Measurements from ENCODE around the gene CRACR2B. TPM values are rescaled to one million over a fixed set of nuclear protein-coding genes. Genes with fewer than 3 reads are reported as not detected.

Gene CRACR2B
- total and polyA plus RNA-seq, 10 of the 15 experiments (the other 5 are each of a cell fraction or from before 2014, with no cell fraction given), result 0.10 to 33.7 (median 12.7) TPM

GRCh38 chr11:875203-875602, 47.5 kb downstream of the CRACR2B start:
- intact Hi-C loops (cut with micrococcal nuclease; ENCODE audit: unreplicated experiment) (no loop called here), in situ Hi-C loops (cut with MboI) (no loop called here)
- BruUV-seq (replicated peaks), result no TSS peak
- TF ChIP-seq MXI1 (IDR thresholded peaks at IDR 0.05; ENCODE audit: low read depth, low read length) (no peak), CBX3 (IDR thresholded peaks at IDR 0.05; ENCODE audit: borderline replicate concordance, low read depth) (no peak), TCF12 (IDR thresholded peaks at IDR 0.05; ENCODE audit: low read depth, low read length) (no peak), ZZZ3 (IDR thresholded peaks at IDR 0.05; ENCODE audit: control insufficient read depth, insufficient read length, low read depth) (no peak)
- H3K4me3 ChIP-seq, result no peak overlapping the region
- CTCF ChIA-PET, result no interaction called here
- DNase-seq (ENCODE audit: low read depth, low spot score) (no peak), ATAC-seq (no peak), FAIRE-seq (no peak)
- no peaks in the 10 kb centered on the region for H3K79me2 ChIP-seq (ENCODE audit: control insufficient read depth, insufficient read depth, low read length)
- H4K20me1 ChIP-seq (ENCODE audit: control insufficient read depth, insufficient read depth), result no peaks in the 10 kb centered on the region
- SMC1A ChIA-PET (ENCODE audit: uncharacterized antibody, unreplicated experiment), result no interaction called here
- no peaks in the 10 kb centered on the region; a peak in 1 of 4 replicates for H3K36me3 ChIP-seq (ENCODE audit: control insufficient read depth in 2 of 2, insufficient read depth in 2 of 2, low read length in 1 of 2)
- no peak overlapping the region for H3K4me2 ChIP-seq (ENCODE audit: control insufficient read depth, insufficient read depth)
- H3K4me1 ChIP-seq (ENCODE audit: control insufficient read depth, insufficient read depth, low read length), result no peaks in the 10 kb centered on the region
- no peaks in the 10 kb centered on the region for H3K9me3 ChIP-seq (replicated peaks; ENCODE audit: control insufficient read depth, insufficient read depth, low read length)
- H3K27ac ChIP-seq (ENCODE audit: control insufficient read depth, insufficient read depth), result no peak overlapping the region
- 95% methylated on average over 16 of the region's 16 CpGs for WGBS (ENCODE audit: insufficient coverage, insufficient replicate concordance, low lambda C conversion rate, missing lambda C conversion rate)
- no peak overlapping the region for H3K9ac ChIP-seq (ENCODE audit: control insufficient read depth, insufficient read depth, low read length)
- RAD21 ChIA-PET (ENCODE audit: unreplicated experiment), result no interaction called here
- H2AFZ ChIP-seq (ENCODE audit: control insufficient read depth, low read depth, low read length), result no peak overlapping the region
- H3K27me3 ChIP-seq (replicated peaks in 1 of 2; ENCODE audit: control insufficient read depth in 2 of 2, insufficient read depth in 2 of 2, low read length in 1 of 2), result no peaks in the 10 kb centered on the region
- POLR2A ChIA-PET, result interaction anchor here (1.3 kb wide), 1 partner anchor 19 kb away, joined by 3 read pairs; no protein-coding TSS in a partner anchor

- ChIA-PET POLR2A (interaction anchor here (1.3 kb wide), 1 partner anchor 18 kb away, joined by 3 read pairs; no protein-coding TSS in a partner anchor), SMC1A (ENCODE audit: uncharacterized antibody, unreplicated experiment) (no interaction called here), RAD21 (ENCODE audit: unreplicated experiment) (no interaction called here), CTCF (no interaction called here)
- Histone ChIP-seq H3K9me3 (replicated peaks; ENCODE audit: control insufficient read depth, insufficient read depth, low read length) (no peaks in the 10 kb centered on the region), H3K4me2 (ENCODE audit: control insufficient read depth, insufficient read depth) (no peak overlapping the region), H3K79me2 (ENCODE audit: control insufficient read depth, insufficient read depth, low read length) (no peaks in the 10 kb centered on the region), H3K4me1 (ENCODE audit: control insufficient read depth, insufficient read depth, low read length) (no peaks in the 10 kb centered on the region), H3K27ac (ENCODE audit: control insufficient read depth, insufficient read depth) (no peak overlapping the region), H3K4me3 (no peak overlapping the region), H4K20me1 (ENCODE audit: control insufficient read depth, insufficient read depth) (no peaks in the 10 kb centered on the region), H2AFZ (ENCODE audit: control insufficient read depth, low read depth, low read length) (no peak overlapping the region), H3K27me3 (replicated peaks in 1 of 2; ENCODE audit: control insufficient read depth in 2 of 2, insufficient read depth in 2 of 2, low read length in 1 of 2) (no peaks in the 10 kb centered on the region), H3K9ac (ENCODE audit: control insufficient read depth, insufficient read depth, low read length) (no peak overlapping the region), H3K36me3 (ENCODE audit: control insufficient read depth in 2 of 2, insufficient read depth in 2 of 2, low read length in 1 of 2) (peaks cover 0 to 1% of the 10 kb centered on the region in 2 experiments; a peak in 1 of 4 replicates)
- TF ChIP-seq ZZZ3 (IDR thresholded peaks at IDR 0.05; ENCODE audit: control insufficient read depth, insufficient read length, low read depth) (no peak), E2F8 (IDR thresholded peaks at IDR 0.05; ENCODE audit: low read depth, partially characterized antibody) (no peak), SMAD5 (IDR thresholded peaks at IDR 0.05; ENCODE audit: low read depth) (no peak), SRF (IDR thresholded peaks at IDR 0.05; ENCODE audit: low read depth in 2 of 2, low read length in 2 of 2) (no peak), MAX (IDR thresholded peaks at IDR 0.05; ENCODE audit: low read depth, low read length) (no peak), MXI1 (IDR thresholded peaks at IDR 0.05; ENCODE audit: low read depth, low read length) (no peak), MEF2B (IDR thresholded peaks at IDR 0.05; ENCODE audit: partially characterized antibody, poor library complexity, severe bottlenecking) (no peak)
- ATAC-seq (no peak), DNase-seq (ENCODE audit: low read depth, low spot score) (no peak), FAIRE-seq (no peak)
- WGBS (ENCODE audit: insufficient coverage, insufficient replicate concordance, low lambda C conversion rate, missing lambda C conversion rate), result 83% methylated on average over 21 of the region's 21 CpGs
- in situ Hi-C loops (cut with MboI), result no loop called here
- intact Hi-C loops (cut with micrococcal nuclease; ENCODE audit: unreplicated experiment), result no loop called here
- no TSS peak for BruUV-seq (replicated peaks)
These were observed 48.1 kb downstream of the CRACR2B start for GRCh38 chr11:875769-876301.
